Endothelial cell (in vitro differentiated cells): ENCODE data around the gene VWA8. TPM values are rescaled to one million over a fixed set of nuclear protein-coding genes. Genes with fewer than 3 reads are reported as not detected.

ENCODE experiments used
- DNase-seq: peaks from one replicate; pipeline ENCODE4 v3.0.0; 2021; ENCODE audit warnings: low spot score
- H3K27ac Mint-ChIP-seq: one replicate; pipeline ENCODE4 v1.8.0; 2021; ENCODE audit warnings: mixed read lengths, inconsistent platforms; ENCODE audit not compliant: unreplicated experiment
- H3K27me3 Mint-ChIP-seq: one replicate; pipeline ENCODE4 v1.8.0; 2021; ENCODE audit warnings: mild to moderate bottlenecking, moderate library complexity, mixed read lengths, inconsistent platforms; ENCODE audit not compliant: unreplicated experiment
- H3K36me3 Mint-ChIP-seq: one replicate; pipeline ENCODE4 v1.8.0; 2021; ENCODE audit warnings: mild to moderate bottlenecking, low read depth, mixed read lengths, inconsistent platforms; ENCODE audit not compliant: unreplicated experiment
- H3K4me1 Mint-ChIP-seq: one replicate; pipeline ENCODE4 v1.8.0; 2021; ENCODE audit warnings: mild to moderate bottlenecking, mixed read lengths, inconsistent platforms; ENCODE audit not compliant: unreplicated experiment
- H3K4me3 Mint-ChIP-seq: one replicate; pipeline ENCODE4 v1.8.0; 2021; ENCODE audit warnings: mild to moderate bottlenecking, mixed read lengths, inconsistent platforms; ENCODE audit not compliant: unreplicated experiment
- H3K9me3 Mint-ChIP-seq: one replicate; pipeline ENCODE4 v1.8.0; 2021; ENCODE audit warnings: mixed read lengths, inconsistent platforms; ENCODE audit not compliant: unreplicated experiment
- total RNA-seq: library from RNA; stranded (reverse); fragmentation: NEBNext Ultra II Directional; extraction: Animal tissue kit (Norgen Biotek cat#: 25700); gene quantifications from one replicate; pipeline ENCODE4 v1.2.1, GENCODE V29; 2021; ENCODE audit not compliant: unreplicated experiment
- TF ChIP-seq, protein P1 (sequence below): fragments of 200-600 bp; sonication (generic); IDR thresholded peaks from one replicate; pipeline ENCODE4 v1.5.0; 2021; ENCODE audit warnings: antibody characterized with exemption; ENCODE audit not compliant: unreplicated experiment

VWA8 gene
- total RNA-seq, 1 donor from 2014 or later, result 8.2 TPM

DNA sequence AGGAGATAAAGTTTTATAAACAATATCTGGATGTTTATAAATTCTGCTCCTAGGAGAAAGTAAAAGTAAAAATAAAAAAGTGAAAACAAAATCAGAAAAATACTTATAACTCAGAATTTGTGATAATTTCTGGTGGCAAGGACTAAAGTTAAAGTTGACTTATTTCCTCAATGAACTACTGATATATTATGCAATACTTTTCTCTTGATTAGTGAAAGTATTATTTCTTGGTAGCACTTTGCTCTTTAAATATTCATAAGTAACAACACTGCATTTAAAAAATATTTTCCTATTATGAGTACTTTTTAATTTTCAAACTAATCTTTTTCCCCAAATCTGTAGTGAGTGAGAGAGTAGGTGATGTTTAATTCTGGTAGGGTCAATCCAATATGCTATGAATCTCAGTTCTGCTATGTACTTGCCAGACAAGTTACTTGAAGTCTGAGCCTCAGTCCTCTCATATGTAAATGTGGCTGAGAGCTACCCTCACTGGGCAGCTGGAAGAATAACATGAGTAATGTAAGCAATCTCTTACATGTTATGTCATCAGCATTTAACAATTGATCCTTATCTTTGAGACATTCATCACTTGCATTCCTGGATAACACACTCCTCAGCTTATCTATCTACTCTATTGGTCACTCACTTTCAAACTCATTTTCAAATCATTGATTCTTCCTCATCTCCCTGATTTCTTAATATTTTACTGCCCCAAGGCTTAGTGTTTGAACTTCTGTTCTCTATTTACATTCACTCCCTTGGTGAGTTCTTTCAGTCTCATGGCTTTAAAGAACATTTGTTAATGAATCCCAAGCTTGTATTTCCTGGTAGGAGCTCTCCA lies 264.5 kb downstream of the VWA8 start:
- no peaks in the 10 kb centered on the region for H3K36me3 Mint-ChIP-seq
- no peaks in the 10 kb centered on the region for H3K27me3 Mint-ChIP-seq
- H3K27ac Mint-ChIP-seq, result no peak overlapping the region
- H3K4me1 Mint-ChIP-seq, result no peaks in the 10 kb centered on the region
- TF ChIP-seq, protein P1, sequence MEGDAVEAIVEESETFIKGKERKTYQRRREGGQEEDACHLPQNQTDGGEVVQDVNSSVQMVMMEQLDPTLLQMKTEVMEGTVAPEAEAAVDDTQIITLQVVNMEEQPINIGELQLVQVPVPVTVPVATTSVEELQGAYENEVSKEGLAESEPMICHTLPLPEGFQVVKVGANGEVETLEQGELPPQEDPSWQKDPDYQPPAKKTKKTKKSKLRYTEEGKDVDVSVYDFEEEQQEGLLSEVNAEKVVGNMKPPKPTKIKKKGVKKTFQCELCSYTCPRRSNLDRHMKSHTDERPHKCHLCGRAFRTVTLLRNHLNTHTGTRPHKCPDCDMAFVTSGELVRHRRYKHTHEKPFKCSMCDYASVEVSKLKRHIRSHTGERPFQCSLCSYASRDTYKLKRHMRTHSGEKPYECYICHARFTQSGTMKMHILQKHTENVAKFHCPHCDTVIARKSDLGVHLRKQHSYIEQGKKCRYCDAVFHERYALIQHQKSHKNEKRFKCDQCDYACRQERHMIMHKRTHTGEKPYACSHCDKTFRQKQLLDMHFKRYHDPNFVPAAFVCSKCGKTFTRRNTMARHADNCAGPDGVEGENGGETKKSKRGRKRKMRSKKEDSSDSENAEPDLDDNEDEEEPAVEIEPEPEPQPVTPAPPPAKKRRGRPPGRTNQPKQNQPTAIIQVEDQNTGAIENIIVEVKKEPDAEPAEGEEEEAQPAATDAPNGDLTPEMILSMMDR, result no peak
- H3K9me3 Mint-ChIP-seq, result no peaks in the 10 kb centered on the region
- H3K4me3 Mint-ChIP-seq, result no peak overlapping the region
- no peak for DNase-seq

DNA sequence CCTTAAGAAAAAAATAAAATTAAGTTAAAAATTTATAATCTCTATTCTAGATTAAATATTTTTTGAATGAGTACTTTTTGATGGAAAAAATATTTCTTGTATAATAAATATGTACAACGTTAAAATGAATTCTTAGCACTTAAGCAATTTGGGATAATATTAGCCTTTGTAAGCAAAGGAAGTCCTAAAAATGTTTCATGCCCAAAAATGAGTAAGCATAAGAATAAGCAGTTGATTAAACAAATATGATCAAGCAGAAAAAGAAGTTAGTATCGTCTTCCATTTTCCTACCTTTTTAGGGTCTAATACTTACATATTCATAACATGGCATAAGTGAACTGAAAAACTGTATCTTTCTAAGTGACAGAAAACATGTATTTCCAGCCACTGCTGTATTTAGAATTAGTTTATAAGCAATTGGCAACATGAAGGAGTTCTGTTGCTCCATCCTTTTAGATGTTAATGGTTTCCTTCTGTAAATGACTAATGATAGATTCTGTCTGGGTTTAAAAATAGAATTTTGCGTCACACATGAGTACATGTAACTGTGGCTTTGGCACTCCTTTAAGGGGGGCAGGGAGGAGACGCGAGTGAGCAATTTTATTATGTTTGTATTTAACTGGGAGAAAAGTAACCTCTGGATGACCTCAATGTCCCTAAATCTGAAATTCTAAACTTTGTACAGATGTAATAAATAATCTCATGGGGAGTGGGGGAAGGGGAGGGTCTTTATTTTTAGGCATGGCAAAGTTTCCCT lies 266.2 kb downstream of the VWA8 start:
- TF ChIP-seq, protein P1, result no peak
- no peak overlapping the region for H3K27ac Mint-ChIP-seq
- H3K4me3 Mint-ChIP-seq, result no peak overlapping the region
- DNase-seq, result no peak
- no peaks in the 10 kb centered on the region for H3K27me3 Mint-ChIP-seq
- H3K9me3 Mint-ChIP-seq, result no peaks in the 10 kb centered on the region
- H3K36me3 Mint-ChIP-seq, result no peaks in the 10 kb centered on the region
- H3K4me1 Mint-ChIP-seq, result no peaks in the 10 kb centered on the region

DNA sequence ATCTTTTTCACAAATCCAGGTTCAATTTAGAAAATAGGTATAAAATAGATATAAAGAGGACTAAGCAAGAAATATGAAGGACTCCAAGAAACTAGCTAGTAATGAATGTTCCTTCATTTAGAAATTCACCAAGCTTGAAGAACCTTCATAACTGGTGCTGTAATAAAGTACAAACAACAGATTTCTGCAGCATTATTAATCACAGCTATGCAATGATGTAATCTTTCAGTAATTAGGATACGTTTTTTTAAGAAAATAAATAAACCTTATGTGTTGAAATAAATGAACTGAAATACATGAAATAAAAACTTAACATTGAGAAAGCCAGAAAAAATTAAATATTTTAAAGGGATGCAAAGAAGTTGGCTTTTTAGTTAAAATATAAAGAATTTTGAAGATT lies 267.5 kb downstream of the VWA8 start:
- no peak for DNase-seq
- Mint-ChIP-seq H3K27ac (no peak overlapping the region), H3K4me1 (no peaks in the 10 kb centered on the region), H3K4me3 (no peak overlapping the region), H3K9me3 (no peaks in the 10 kb centered on the region), H3K27me3 (no peaks in the 10 kb centered on the region), H3K36me3 (no peaks in the 10 kb centered on the region)
- TF ChIP-seq, protein P1, result no peak

DNA sequence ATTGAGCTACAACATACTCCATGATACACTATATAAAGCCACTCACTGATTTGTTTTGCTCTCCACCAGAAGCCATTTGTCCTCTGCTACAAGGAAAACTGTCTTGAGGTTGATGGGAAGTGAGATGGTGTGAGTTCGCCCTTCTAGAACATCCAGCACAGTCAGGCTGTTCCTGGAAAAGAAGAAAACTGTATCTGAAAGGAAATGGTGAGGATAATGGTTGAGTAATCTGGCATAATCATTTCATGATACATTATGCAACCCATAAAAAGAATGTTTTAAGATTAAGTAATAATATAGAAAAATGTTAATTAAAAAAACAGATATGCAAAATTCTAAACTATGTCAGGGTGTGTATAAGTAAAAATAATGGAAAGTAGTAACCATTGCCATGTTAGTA lies 269.6 kb downstream of the VWA8 start:
- H3K4me1 Mint-ChIP-seq, result no peaks in the 10 kb centered on the region
- H3K9me3 Mint-ChIP-seq, result no peaks in the 10 kb centered on the region
- H3K36me3 Mint-ChIP-seq, result no peaks in the 10 kb centered on the region
- no peak for DNase-seq
- TF ChIP-seq, protein P1, result no peak
- no peak overlapping the region for H3K27ac Mint-ChIP-seq
- no peaks in the 10 kb centered on the region for H3K27me3 Mint-ChIP-seq
- H3K4me3 Mint-ChIP-seq, result no peak overlapping the region

DNA sequence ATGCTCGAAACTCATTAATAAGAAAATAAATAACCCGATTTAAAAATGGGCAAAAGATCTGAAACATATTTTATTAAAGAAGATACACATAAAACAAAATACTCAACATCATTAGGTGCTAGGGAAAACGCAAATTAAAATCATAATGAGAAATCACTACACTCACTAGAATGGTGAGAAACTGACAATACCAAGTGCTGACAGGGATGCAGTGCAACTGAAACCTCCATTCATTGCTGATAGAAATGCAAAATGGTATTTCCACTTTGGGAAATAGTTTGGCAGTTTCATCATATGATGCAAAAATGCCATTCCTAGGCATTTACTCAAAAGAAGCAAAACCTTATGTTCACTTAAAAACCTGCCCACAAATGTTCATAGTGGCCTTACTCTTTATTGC lies 278.1 kb downstream of the VWA8 start:
- no peak overlapping the region for H3K4me3 Mint-ChIP-seq
- H3K4me1 Mint-ChIP-seq, result no peaks in the 10 kb centered on the region
- no peaks in the 10 kb centered on the region for H3K27me3 Mint-ChIP-seq
- TF ChIP-seq, protein P1, result no peak
- H3K9me3 Mint-ChIP-seq, result no peaks in the 10 kb centered on the region
- no peak for DNase-seq
- H3K27ac Mint-ChIP-seq, result no peak overlapping the region
- no peaks in the 10 kb centered on the region for H3K36me3 Mint-ChIP-seq
